Endothelial cell of umbilical vein (primary cell): ENCODE results near the gene NHSL2. TPM values are rescaled to one million over a fixed set of nuclear protein-coding genes. Genes with fewer than 3 reads are reported as not detected.

Experiments
- BruUV-seq: library from RNA; stranded (reverse); fragments of 400-500 nt; replicated peaks from 2 replicates; lab custom pipeline; 2021; lab: Mats Ljungman, UMichigan
- CTCF ChIA-PET: fragments of 300-600, 350-600 bp; sonication (Branson Sonifier 250); formaldehyde crosslinking; loops from one replicate; lab custom pipeline; 2021; ENCODE audit warnings: antibody characterized with exemption, inconsistent platforms; lab: Charles Lee
- POLR2A ChIA-PET: fragments of 300-600, 350-600 bp; sonication (Branson Sonifier 250); formaldehyde crosslinking; loops from one replicate; lab custom pipeline; 2021; ENCODE audit warnings: antibody characterized with exemption, inconsistent platforms; lab: Charles Lee
- DNase-seq: peaks from one replicate; pipeline ENCODE4 v3.0.0-alpha.2; 2011; ENCODE audit warnings: low read depth, low spot score
- FAIRE-seq: peaks from 2 replicates; lab custom pipeline; 2011; peaks lifted over from hg19 to GRCh38; lab: Jason Lieb, UNC
- H2AFZ ChIP-seq: 2 replicates; pipeline ENCODE4 v1.6.0; 2012; ENCODE audit warnings: low read depth, low read length, control low read depth, inconsistent platforms
- H3K27ac ChIP-seq: 2 replicates; pipeline ENCODE4 v1.5.1; 2011; ENCODE audit warnings: low read depth, mild to moderate bottlenecking, control low read depth, low read length, moderate library complexity; ENCODE audit not compliant: insufficient read depth
- H3K27me3 ChIP-seq, 2 experiments: 2 replicates each; pipeline versions ENCODE4 v1.6.0 to v1.6.1; 2011; ENCODE audit warnings: low read length in 2 of 2, mixed read lengths in 1 of 2; ENCODE audit not compliant: control insufficient read depth in 2 of 2, insufficient read depth in 2 of 2
- H3K36me3 ChIP-seq, 2 experiments: 2 replicates in 1 of 2; 3 replicates in 1 of 2; pipeline ENCODE4 v1.5.1; 2011; ENCODE audit warnings: low read length in 2 of 2, mild to moderate bottlenecking in 1 of 2, moderate library complexity in 1 of 2; ENCODE audit not compliant: control insufficient read depth in 2 of 2, insufficient read depth in 2 of 2; ENCODE audit errors: extremely low read depth in 1 of 2
- H3K4me1 ChIP-seq: 3 replicates; pipeline ENCODE4 v1.5.1; 2011; ENCODE audit warnings: mild to moderate bottlenecking, low read length; ENCODE audit not compliant: control insufficient read depth, insufficient read depth; ENCODE audit errors: extremely low read depth
- H3K4me2 ChIP-seq: 2 replicates; pipeline ENCODE4 v1.6.1; 2011; ENCODE audit warnings: low read length, control low read depth, mixed read lengths; ENCODE audit not compliant: insufficient read depth
- H3K4me3 ChIP-seq, 3 experiments: fragments of 200-600 bp in 1 of 3; sonication (generic), shearing (Covaris generic) in 1 of 3; replicated peaks in 1 of 3; 2 replicates each; pipeline ENCODE4 v1.5.1; 2011 to 2016; ENCODE audit warnings: control low read depth in 3 of 3, low read length in 3 of 3, mild to moderate bottlenecking in 2 of 3, inconsistent platforms in 1 of 3, low read depth in 1 of 3, moderate library complexity in 1 of 3; ENCODE audit not compliant: insufficient read depth in 1 of 3
- H3K79me2 ChIP-seq: 2 replicates; pipeline ENCODE4 v1.6.0; 2012; ENCODE audit warnings: low read length, inconsistent platforms; ENCODE audit not compliant: control insufficient read depth, insufficient read depth
- H3K9ac ChIP-seq: replicated peaks from 2 replicates; pipeline ENCODE3; 2011; ENCODE audit warnings: low read length, control low read depth; ENCODE audit not compliant: insufficient read depth; ENCODE audit errors: extremely low read depth
- H3K9me1 ChIP-seq: replicated peaks from 3 replicates; pipeline ENCODE4 v1.6.0; 2011; ENCODE audit warnings: mild to moderate bottlenecking, low read length; ENCODE audit not compliant: control insufficient read depth, insufficient read depth; ENCODE audit errors: extremely low read depth
- H3K9me3 ChIP-seq: replicated peaks from 2 replicates; pipeline ENCODE4 v1.5.1; 2012; ENCODE audit warnings: low read length, inconsistent platforms; ENCODE audit not compliant: control insufficient read depth, insufficient read depth
- H4K20me1 ChIP-seq: replicated peaks from 2 replicates; pipeline ENCODE3; 2011; ENCODE audit warnings: mild to moderate bottlenecking, low read length; ENCODE audit not compliant: control insufficient read depth, insufficient read depth; ENCODE audit errors: extremely low read depth
- CTCF ChIP-seq, 2 donors: IDR thresholded peaks; 1 replicate in 1 of 2; 2 replicates in 1 of 2; pipeline ENCODE4 v1.5.1; 2011; ENCODE audit warnings: low read length in 2 of 2, mild to moderate bottlenecking in 2 of 2, moderate library complexity in 2 of 2, control low read depth in 1 of 2, inconsistent platforms in 1 of 2, low read depth in 1 of 2; ENCODE audit not compliant: insufficient read depth in 1 of 2; ENCODE audit errors: extremely low read depth in 1 of 2
- EZH2 ChIP-seq: IDR thresholded peaks from 2 replicates; pipeline ENCODE4 v1.6.1; 2012; ENCODE audit warnings: borderline replicate concordance, low read depth, mild to moderate bottlenecking, moderate library complexity, low read length, inconsistent platforms; ENCODE audit not compliant: severe bottlenecking
- FOS ChIP-seq: IDR thresholded peaks from 2 replicates; pipeline ENCODE4 v1.6.1; 2011; ENCODE audit warnings: mild to moderate bottlenecking, low read length, moderate library complexity, borderline replicate concordance; ENCODE audit not compliant: insufficient read depth
- GATA2 ChIP-seq: IDR thresholded peaks from 2 replicates; pipeline ENCODE4 v1.7.0; 2011; ENCODE audit warnings: low read depth, mild to moderate bottlenecking, moderate library complexity, mixed read lengths, low read length; ENCODE audit not compliant: insufficient read length, insufficient read depth
- JUN ChIP-seq: IDR thresholded peaks from 2 replicates; pipeline ENCODE4 v1.6.1; 2011; ENCODE audit warnings: borderline replicate concordance, low read depth; ENCODE audit not compliant: insufficient read length, insufficient read depth
- MYC ChIP-seq: IDR thresholded peaks from one replicate; pipeline ENCODE4 v1.6.1; 2011; ENCODE audit warnings: mild to moderate bottlenecking, low read depth, low read length
- POLR2A ChIP-seq: IDR thresholded peaks from 2 replicates; pipeline ENCODE4 v1.6.1; 2012; ENCODE audit warnings: low read depth, mild to moderate bottlenecking, control low read depth, low read length
- POLR2AphosphoS5 ChIP-seq: IDR thresholded peaks from 2 replicates; pipeline ENCODE4 v1.6.1; 2012; ENCODE audit warnings: low read depth, mild to moderate bottlenecking, control low read depth, low read length, moderate library complexity; ENCODE audit not compliant: insufficient read depth
- dilution Hi-C: fragments of 300-500 bp; cut with MboI; formaldehyde crosslinking; loops from one replicate; pipeline ENCODE4 v1.15.0; 2019; ENCODE audit warnings: low sequenced_read_pairs; ENCODE audit not compliant: extremely low pct_ligation_motif_present
- intact Hi-C: fragments of 100-400 bp; cut with micrococcal nuclease; formaldehyde crosslinking; loops from one replicate; pipeline ENCODE4 v1.10.0; 2022
- polyA plus RNA-seq, 4 experiments: library from polyadenylated mRNA; depleted of rRNA in 3 of 4; stranded (reverse) in 3 of 4; unstranded in 1 of 4; fragments of >200 nt; gene quantifications; 2 replicates each; pipeline versions ENCODE4 v1.2.1 to v1.2.3, GENCODE V29; 2011 to 2012; ENCODE audit warnings: missing spikeins in 1 of 4
- total RNA-seq: library from RNA; stranded (reverse); gene quantifications from 2 replicates; pipeline ENCODE4 v1.2.3, GENCODE V29; 2021
- TF ChIP-seq, protein P1 (sequence below): IDR thresholded peaks from 2 replicates; pipeline ENCODE4 v1.6.1; 2011; ENCODE audit not compliant: insufficient read depth, insufficient read length

Gene NHSL2
- total and polyA plus RNA-seq, 2 donors (not counting 3 experiments of a cell fraction or from before 2014, with no cell fraction given) = 23.5 to 49.9 TPM

DNA sequence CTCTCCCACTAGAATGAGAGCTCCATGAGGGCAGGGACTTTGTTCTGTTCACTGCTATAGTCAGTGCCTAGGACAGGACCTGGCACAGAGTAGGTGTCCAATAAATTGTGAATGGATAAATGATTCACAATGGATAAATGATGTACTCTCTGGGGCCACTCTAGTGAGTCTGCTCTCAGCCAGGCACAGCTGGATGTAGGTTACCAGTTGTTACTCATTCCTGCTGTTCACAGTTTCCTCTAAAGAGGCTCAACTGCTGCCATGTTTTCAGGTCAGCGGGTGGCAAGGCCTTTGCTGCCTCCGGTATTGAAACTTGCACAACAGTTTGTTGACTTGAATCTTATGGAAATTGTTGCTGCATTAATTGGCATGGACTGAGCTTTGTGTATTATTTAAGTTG is 99.1 kb downstream of the NHSL2 start:
- dilution Hi-C loops = no loop called here
- Histone ChIP-seq H3K9me1 (no peaks in the 10 kb centered on the region), H3K4me1 (peaks cover 2% of the 10 kb centered on the region), H3K36me3 (no peaks in the 10 kb centered on the region), H3K4me3 (no peak overlapping the region), H3K27ac (no peak overlapping the region), H3K27me3 (peaks cover 0 to 3% of the 10 kb centered on the region in 2 experiments), H3K9me3 (no peaks in the 10 kb centered on the region), H4K20me1 (no peaks in the 10 kb centered on the region), H2AFZ (no peak overlapping the region), H3K9ac (no peak overlapping the region), H3K79me2 (no peaks in the 10 kb centered on the region), H3K4me2 (no peak overlapping the region)
- no peak for TF ChIP-seq POLR2AphosphoS5
- TF ChIP-seq POLR2A = no peak
- FAIRE-seq (no peak), DNase-seq (no peak)
- no TSS peak for BruUV-seq
- intact Hi-C loops = loop anchor here (10.0 kb wide), 1 partner anchor 235 kb away; no protein-coding TSS in a partner anchor
- CTCF ChIA-PET = no interaction called here
- POLR2A ChIA-PET = no interaction called here

DNA sequence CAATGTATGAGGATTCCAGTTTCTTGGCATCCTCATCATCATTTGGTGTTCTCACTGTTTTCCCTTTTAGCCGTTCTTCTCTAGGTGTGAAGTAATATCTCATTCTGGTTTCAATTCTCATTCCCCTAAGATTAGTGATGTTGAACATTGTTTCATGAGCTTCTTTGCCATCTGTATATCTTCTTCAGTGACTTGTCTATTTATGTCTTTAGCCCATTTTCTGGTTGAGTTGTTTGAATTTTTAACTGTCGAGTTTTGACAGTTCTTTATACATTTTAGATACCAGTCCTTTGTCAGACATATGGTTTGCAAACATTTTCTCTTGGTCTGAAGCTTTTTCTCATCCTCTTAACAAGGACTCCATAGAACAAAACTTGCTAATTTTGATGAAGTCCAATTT is 101.1 kb downstream of the NHSL2 start:
- Histone ChIP-seq H3K79me2 (no peaks in the 10 kb centered on the region), H4K20me1 (no peaks in the 10 kb centered on the region), H3K27ac (no peak overlapping the region), H3K4me1 (peaks cover 2% of the 10 kb centered on the region), H2AFZ (no peak overlapping the region), H3K4me2 (no peak overlapping the region), H3K9ac (no peak overlapping the region), H3K36me3 (no peaks in the 10 kb centered on the region), H3K9me1 (no peaks in the 10 kb centered on the region), H3K27me3 (peaks cover 0 to 3% of the 10 kb centered on the region in 2 experiments), H3K9me3 (no peaks in the 10 kb centered on the region), H3K4me3 (no peak overlapping the region)
- CTCF ChIA-PET = interaction anchor here (1.8 kb wide), 1 partner anchor 8 kb away, joined by 4 read pairs; no protein-coding TSS in a partner anchor
- no TSS peak for BruUV-seq
- POLR2A ChIA-PET = no interaction called here
- TF ChIP-seq EZH2 = no peak
- TF ChIP-seq, protein P1, sequence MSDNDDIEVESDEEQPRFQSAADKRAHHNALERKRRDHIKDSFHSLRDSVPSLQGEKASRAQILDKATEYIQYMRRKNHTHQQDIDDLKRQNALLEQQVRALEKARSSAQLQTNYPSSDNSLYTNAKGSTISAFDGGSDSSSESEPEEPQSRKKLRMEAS = no peak
- TF ChIP-seq MYC = no peak
- no peak for TF ChIP-seq POLR2A
- no peak for TF ChIP-seq GATA2
- TF ChIP-seq JUN = no peak
- no peak for TF ChIP-seq FOS
- no peak for TF ChIP-seq POLR2AphosphoS5
- no peak for TF ChIP-seq CTCF (IDR thresholded peaks at IDR 0.05; ENCODE audit: extremely low read depth in 1 of 2, insufficient read depth in 1 of 2, low read depth in 1 of 2, low read length in 2 of 2)
- intact Hi-C loops = no loop called here
- dilution Hi-C loops = no loop called here
- no peak for FAIRE-seq
- no peak for DNase-seq
